Choroid plexus epithelial cell (primary cell): ENCODE measurements around the gene PARD3B.

Source experiments
- DNase-seq: peaks from one replicate; pipeline ENCODE4 v3.0.0-alpha.2; 2010; ENCODE audit warnings: low read depth
- H3K4me3 ChIP-seq: 2 replicates; pipeline ENCODE4 v1.5.1; 2011; ENCODE audit warnings: low read depth, mild to moderate bottlenecking, control low read depth, low read length, moderate library complexity
- CTCF ChIP-seq: conservative IDR thresholded peaks from 2 replicates; pipeline ENCODE4 v1.5.1; 2011; ENCODE audit warnings: low read depth, mild to moderate bottlenecking, control low read depth, inconsistent platforms, low read length, moderate library complexity

PARD3B gene

DNA sequence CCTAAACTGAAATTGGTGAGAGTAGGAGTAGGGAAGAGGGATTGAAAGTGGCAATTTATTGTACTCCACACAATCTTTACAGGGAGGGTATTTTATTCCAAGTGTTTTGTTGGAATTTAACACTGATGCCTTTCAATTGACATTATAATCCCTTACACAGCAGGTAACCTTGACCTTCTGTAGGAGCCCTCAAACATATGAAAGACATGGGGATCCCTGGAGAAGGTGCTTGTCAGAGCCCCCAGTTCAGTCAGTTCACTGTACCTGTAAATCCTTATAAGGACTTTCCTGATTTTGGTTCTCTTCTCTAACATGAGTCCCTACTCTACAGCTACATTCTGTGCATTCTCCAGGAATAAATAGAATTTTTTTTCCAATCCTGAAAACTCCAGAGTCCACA lies 752.1 kb downstream of the PARD3B start:
- DNase-seq: no peak
- no peak for TF ChIP-seq CTCF
- H3K4me3 ChIP-seq: no peak overlapping the region

DNA sequence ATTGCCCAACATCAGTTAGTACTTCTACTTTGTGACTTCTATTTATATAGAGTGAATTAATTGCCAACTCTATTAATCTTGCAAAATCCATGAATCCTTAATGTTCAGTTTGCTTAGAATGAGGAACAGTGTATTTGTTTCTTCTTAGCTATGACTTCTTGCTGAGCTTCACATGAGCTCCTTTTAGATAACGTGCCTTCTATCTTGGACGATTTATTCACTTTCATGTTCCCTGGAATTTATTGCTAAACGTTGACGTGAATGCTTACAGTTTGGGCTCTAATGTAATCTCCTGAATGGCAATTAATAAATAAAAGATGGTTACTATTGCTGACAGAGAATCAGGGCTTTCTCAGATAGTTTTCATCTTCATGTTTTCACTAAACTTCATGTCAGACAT lies 752.6 kb downstream of the PARD3B start:
- H3K4me3 ChIP-seq: no peak overlapping the region
- DNase-seq: no peak
- no peak for TF ChIP-seq CTCF

GRCh38 chr2:205311201-205311600 lies 765.9 kb downstream of the PARD3B start:
- DNase-seq: no peak
- no peak overlapping the region for H3K4me3 ChIP-seq
- TF ChIP-seq CTCF: no peak

GRCh38 chr2:205321231-205321630 lies 776.0 kb downstream of the PARD3B start:
- peak; percentile 71 for DNase-seq
- TF ChIP-seq CTCF: no peak
- no peak overlapping the region for H3K4me3 ChIP-seq

DNA sequence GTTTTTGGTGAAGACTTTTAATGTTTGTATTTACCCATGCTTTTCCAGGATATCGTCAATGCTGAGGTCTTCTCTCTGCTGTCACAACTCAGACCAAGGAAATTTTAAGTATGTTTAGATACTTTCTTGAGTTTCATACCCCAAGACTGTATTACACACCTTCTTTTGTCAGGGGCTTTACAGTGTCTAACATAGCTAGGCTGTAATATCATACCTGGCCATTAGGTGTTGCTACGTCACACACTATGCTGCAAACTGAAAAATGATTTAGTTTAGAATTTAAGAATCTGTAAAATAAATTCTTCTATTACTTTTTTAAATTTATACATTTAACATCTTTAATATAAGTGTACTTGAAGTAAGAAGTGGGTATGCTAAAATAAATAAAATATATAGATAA lies 778.7 kb downstream of the PARD3B start:
- TF ChIP-seq CTCF: peak; percentile 67
- H3K4me3 ChIP-seq: no peak overlapping the region
- DNase-seq: peak; percentile 41

DNA sequence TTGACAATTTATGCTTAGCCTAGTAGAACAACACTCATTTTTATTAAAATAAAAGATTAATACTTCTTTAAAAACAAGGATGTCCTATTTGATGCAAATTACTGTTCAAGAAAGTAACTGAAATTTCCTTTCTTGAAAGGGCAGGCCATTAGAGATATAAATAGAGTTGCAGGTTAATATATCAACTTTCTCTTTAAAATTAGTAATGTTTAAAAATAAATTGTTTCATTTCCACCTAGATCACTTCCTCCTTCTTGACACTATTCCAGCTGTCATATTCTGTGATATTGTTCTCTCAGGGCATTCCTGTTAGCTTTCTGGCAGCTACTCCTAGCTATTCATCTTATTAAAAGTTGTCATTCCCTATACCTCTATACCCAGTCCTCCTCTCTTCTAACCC lies 779.1 kb downstream of the PARD3B start:
- no peak for TF ChIP-seq CTCF
- no peak overlapping the region for H3K4me3 ChIP-seq
- no peak for DNase-seq

DNA sequence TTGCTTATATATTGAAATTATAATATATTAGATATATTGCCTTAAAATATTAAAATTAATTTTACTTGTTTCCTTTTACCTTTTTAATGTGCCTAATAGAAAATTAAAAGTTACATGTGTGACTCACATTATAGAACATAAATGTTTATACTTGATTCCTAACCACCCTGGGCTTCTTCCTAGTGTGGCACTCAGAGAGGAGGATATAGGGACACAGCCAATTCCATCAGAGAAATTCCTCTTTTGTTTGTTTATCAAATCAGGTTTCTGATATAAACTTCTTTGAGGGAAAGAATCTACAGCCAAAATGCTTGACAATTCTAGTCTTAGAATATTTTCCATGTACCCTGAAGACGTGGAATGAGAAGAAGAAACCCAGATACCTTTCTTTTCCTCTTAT lies 788.1 kb downstream of the PARD3B start:
- no peak for TF ChIP-seq CTCF
- no peak for DNase-seq
- no peak overlapping the region for H3K4me3 ChIP-seq
